Activated CD8-positive, alpha-beta memory T cell treated with anti-CD3 and anti-CD28 coated beads, Interleukin-2, amount 50 U/mL, for 4 hours (primary cell): ENCODE results near the gene AOPEP.

Experiments used
- DNase-seq: peaks from one replicate; pipeline ENCODE4 v3.0.0-alpha.2; 2020

The AOPEP gene

GRCh38 chr9:95131023-95131943 is 404.8 kb downstream of the AOPEP start:
- DNase-seq, result peak; percentile 37

GRCh38 chr9:95132366-95133324 is 406.1 kb downstream of the AOPEP start:
- no peak for DNase-seq

GRCh38 chr9:95133325-95133705 is 406.8 kb downstream of the AOPEP start:
- no peak for DNase-seq

DNA sequence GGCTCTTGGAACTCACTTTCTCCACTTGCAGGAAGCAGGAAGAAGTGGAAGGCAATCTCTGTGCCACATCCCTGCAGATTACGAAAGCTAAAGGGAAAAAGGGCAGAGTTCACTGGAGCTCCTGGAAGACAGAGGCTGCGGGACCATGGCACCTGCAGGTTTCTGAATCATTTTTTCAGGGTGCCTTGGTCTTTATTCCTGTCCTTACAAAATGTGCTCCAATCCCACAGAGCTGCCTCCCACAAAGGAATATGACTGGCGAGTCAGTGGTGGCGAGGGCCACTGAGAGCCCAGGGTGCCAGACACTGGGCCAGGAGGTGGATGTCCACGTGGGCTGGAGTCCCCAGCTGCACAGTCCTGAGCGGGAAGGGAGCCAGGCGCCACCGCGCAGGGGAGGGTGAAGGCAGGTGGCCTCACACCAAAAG is 408.0 kb downstream of the AOPEP start:
- DNase-seq, result no peak

- DNase-seq, result no peak
Observed at GRCh38 chr9:95135756-95136155, 409.3 kb downstream of the AOPEP start.
